Measurements from ENCODE around the gene TMEM235. TPM values are rescaled to one million over a fixed set of nuclear protein-coding genes. Genes with fewer than 3 reads are reported as not detected.

Gene TMEM235
- total RNA-seq, 1 experiment from 2014 or later, result not detected

- Histone ChIP-seq H3K4me3 (no peak overlapping the region), H3K27me3 (replicated peaks) (no peaks in the 10 kb centered on the region), H3K9me3 (replicated peaks) (no peaks in the 10 kb centered on the region), H3K27ac (no peak overlapping the region), H3K4me1 (replicated peaks) (no peaks in the 10 kb centered on the region), H3K36me3 (peaks cover 3% of the 10 kb centered on the region; the same call in 1 of the 2 replicates)
- DNase-seq (ENCODE audit: low read depth in 1 of 2, low spot score in 2 of 2), result no peak
These were observed 26.2 kb upstream of the TMEM235 start for GRCh38 chr17:78205124-78205775.

DNA sequence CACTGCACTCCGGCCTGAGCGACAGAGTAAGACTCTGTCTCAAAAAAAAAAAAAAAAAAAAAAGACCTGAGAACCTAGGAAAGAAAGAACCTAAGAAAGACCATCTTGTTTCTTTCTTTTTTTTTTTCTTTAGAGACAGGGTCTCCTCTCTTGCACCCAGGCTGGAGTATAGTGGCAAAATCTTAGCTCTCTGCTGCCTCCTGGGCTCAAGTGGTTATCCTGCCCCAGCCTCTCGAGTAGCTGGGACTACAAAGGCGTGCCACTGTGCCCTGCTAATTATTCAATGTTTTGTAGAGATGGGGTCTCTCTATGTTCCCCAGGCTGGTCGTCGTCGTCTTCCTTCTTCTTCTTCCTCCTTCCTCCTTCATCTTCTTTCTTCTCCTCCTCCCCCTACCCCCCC lies 25.1 kb upstream of the TMEM235 start:
- peaks cover 3% of the 10 kb centered on the region; the same call in 1 of the 2 replicates for H3K36me3 ChIP-seq
- DNase-seq (ENCODE audit: low read depth in 1 of 2, low spot score in 2 of 2), result no peak
- H3K4me3 ChIP-seq, result no peak overlapping the region
- H3K27ac ChIP-seq, result no peak overlapping the region
- no peaks in the 10 kb centered on the region for H3K9me3 ChIP-seq (replicated peaks)
- no peaks in the 10 kb centered on the region for H3K27me3 ChIP-seq (replicated peaks)
- H3K4me1 ChIP-seq (replicated peaks), result no peaks in the 10 kb centered on the region

DNA sequence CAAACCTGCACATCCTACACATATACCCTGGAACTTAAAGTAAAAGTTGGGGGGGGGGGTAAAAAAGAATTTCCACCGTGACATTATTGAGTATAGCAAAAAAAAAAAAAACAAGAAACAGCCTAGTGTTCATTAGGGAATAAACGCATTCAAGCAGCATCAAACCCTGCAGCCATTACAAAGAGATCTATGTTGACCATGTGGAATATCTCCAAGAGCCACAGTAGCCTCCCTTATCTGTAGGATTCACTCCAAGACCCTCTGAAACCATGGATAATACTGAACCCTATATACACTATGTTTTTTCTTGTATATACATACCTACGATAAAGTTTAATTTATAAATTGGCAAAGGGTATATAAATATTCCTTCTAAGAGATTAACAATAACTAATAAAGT lies 22.9 kb upstream of the TMEM235 start:
- no peak for DNase-seq (ENCODE audit: low read depth in 1 of 2, low spot score in 2 of 2)
- H3K4me3 ChIP-seq, result no peak overlapping the region
- H3K9me3 ChIP-seq (replicated peaks), result no peaks in the 10 kb centered on the region
- no peaks in the 10 kb centered on the region for H3K27me3 ChIP-seq (replicated peaks)
- peaks cover 3% of the 10 kb centered on the region; the same call in 1 of the 2 replicates for H3K36me3 ChIP-seq
- no peaks in the 10 kb centered on the region for H3K4me1 ChIP-seq (replicated peaks)
- H3K27ac ChIP-seq, result no peak overlapping the region

DNA sequence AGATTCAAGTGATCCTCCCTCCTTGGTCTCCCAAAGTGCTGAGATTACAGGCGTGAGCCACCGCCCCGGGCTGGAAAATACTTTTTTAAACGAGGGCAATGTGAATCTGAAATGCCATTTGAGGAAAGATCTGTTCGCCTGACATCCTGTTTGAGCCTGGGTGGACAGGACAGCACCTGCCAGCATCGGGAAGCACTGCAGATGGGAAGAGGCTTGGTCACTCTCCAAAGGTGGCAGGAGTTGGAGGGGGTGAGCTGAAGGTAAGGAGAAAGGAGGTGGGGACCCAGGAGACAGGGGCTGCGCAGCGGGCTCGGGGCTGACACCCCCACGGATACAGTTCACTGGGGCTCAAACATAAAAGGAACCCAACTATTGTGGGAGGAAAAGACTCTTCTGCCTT lies 21.3 kb upstream of the TMEM235 start:
- Histone ChIP-seq H3K36me3 (peaks cover 11% of the 10 kb centered on the region), H3K4me1 (replicated peaks) (peaks cover 4% of the 10 kb centered on the region), H3K9me3 (replicated peaks) (no peaks in the 10 kb centered on the region), H3K4me3 (no peak overlapping the region), H3K27me3 (replicated peaks) (no peaks in the 10 kb centered on the region), H3K27ac (no peak overlapping the region)
- DNase-seq (ENCODE audit: low read depth in 1 of 2, low spot score in 2 of 2), result no peak

DNA sequence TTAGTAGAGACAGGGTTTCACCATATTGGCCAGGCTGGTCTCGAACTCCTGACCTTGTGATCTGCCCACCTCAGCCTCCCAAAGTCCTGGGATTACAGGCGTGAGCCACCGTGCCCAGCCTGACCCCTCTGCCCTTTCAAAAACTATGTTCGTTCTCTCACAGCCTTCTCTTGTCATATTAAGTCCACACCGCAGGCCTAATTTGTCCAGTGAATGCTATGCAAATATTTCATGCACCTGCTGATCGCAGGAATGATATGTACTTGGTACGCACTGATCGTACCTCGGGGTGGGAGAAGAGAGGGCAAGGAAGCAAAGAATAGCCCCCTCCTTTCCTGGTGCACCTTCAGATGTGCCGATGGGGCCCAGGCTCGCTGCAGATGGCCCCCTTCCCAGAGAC lies 20.4 kb upstream of the TMEM235 start:
- Histone ChIP-seq H3K9me3 (replicated peaks) (no peaks in the 10 kb centered on the region), H3K36me3 (peaks cover 20% of the 10 kb centered on the region), H3K27ac (no peak overlapping the region), H3K4me1 (replicated peaks) (peaks cover 11% of the 10 kb centered on the region), H3K4me3 (no peak overlapping the region), H3K27me3 (replicated peaks) (no peaks in the 10 kb centered on the region)
- no peak for DNase-seq (ENCODE audit: low read depth in 1 of 2, low spot score in 2 of 2)

DNA sequence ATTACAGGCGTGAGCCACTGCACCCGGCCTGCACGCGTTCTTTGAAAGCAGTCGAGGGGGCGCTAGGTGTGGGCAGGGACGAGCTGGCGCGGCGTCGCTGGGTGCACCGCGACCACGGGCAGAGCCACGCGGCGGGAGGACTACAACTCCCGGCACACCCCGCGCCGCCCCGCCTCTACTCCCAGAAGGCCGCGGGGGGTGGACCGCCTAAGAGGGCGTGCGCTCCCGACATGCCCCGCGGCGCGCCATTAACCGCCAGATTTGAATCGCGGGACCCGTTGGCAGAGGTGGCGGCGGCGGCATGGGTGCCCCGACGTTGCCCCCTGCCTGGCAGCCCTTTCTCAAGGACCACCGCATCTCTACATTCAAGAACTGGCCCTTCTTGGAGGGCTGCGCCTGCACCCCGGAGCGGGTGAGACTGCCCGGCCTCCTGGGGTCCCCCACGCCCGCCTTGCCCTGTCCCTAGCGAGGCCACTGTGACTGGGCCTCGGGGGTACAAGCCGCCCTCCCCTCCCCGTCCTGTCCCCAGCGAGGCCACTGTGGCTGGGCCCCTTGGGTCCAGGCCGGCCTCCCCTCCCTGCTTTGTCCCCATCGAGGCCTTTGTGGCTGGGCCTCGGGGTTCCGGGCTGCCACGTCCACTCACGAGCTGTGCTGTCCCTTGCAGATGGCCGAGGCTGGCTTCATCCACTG lies 17.3 kb upstream of the TMEM235 start, which contains the start of gene BIRC5:
Gene BIRC5 (plus strand): TSS at position 238 of the 690 bp plus-strand sequence. CDS start 64 bp downstream, at position 302.
- peak; percentile 92 to 96 for DNase-seq (ENCODE audit: low read depth in 1 of 2, low spot score in 2 of 2)
- H3K4me1 ChIP-seq (replicated peaks), result peaks cover 14% of the 10 kb centered on the region
- H3K4me3 ChIP-seq, result peak within 1 kb of the TSS; percentile 79
- H3K36me3 ChIP-seq, result peaks cover 50% of the 10 kb centered on the region
- H3K27me3 ChIP-seq (replicated peaks), result no peaks in the 10 kb centered on the region
- peak within 1 kb of the TSS; percentile 97 for H3K27ac ChIP-seq
- H3K9me3 ChIP-seq (replicated peaks), result no peaks in the 10 kb centered on the region

- H3K36me3 ChIP-seq, result peaks cover 55% of the 10 kb centered on the region
- peak overlapping the region; percentile 79 for H3K4me3 ChIP-seq
- no peaks in the 10 kb centered on the region for H3K27me3 ChIP-seq (replicated peaks)
- H3K27ac ChIP-seq, result peak overlapping the region; percentile 97
- H3K4me1 ChIP-seq (replicated peaks), result peaks cover 14% of the 10 kb centered on the region
- no peaks in the 10 kb centered on the region for H3K9me3 ChIP-seq (replicated peaks)
- no peak for DNase-seq (ENCODE audit: low read depth in 1 of 2, low spot score in 2 of 2)
These were observed 16.7 kb upstream of the TMEM235 start for GRCh38 chr17:78214706-78215061.

DNA sequence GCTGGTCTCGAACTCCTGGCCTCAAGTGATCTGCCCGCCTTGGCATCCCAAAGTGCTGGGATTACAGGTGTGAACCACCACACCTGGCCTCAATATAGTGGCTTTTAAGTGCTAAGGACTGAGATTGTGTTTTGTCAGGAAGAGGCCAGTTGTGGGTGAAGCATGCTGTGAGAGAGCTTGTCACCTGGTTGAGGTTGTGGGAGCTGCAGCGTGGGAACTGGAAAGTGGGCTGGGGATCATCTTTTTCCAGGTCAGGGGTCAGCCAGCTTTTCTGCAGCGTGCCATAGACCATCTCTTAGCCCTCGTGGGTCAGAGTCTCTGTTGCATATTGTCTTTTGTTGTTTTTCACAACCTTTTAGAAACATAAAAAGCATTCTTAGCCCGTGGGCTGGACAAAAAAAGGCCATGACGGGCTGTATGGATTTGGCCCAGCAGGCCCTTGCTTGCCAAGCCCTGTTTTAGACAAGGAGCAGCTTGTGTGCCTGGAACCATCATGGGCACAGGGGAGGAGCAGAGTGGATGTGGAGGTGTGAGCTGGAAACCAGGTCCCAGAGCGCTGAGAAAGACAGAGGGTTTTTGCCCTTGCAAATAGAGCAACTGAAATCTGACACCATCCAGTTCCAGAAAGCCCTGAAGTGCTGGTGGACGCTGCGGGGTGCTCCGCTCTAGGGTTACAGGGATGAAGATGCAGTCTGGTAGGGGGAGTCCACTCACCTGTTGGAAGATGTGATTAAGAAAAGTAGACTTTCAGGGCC lies 11.9 kb upstream of the TMEM235 start:
- peaks cover 11% of the 10 kb centered on the region for H3K4me1 ChIP-seq (replicated peaks)
- H3K36me3 ChIP-seq, result peaks cover 97% of the 10 kb centered on the region
- no peak overlapping the region for H3K4me3 ChIP-seq
- H3K27ac ChIP-seq, result no peak overlapping the region
- no peaks in the 10 kb centered on the region for H3K9me3 ChIP-seq (replicated peaks)
- DNase-seq (ENCODE audit: low read depth in 1 of 2, low spot score in 2 of 2), result no peak
- H3K27me3 ChIP-seq (replicated peaks), result no peaks in the 10 kb centered on the region

GRCh38 chr17:78223061-78223460 lies 8.4 kb upstream of the TMEM235 start:
- Histone ChIP-seq H3K4me1 (replicated peaks) (no peaks in the 10 kb centered on the region), H3K9me3 (replicated peaks) (no peaks in the 10 kb centered on the region), H3K27ac (no peak overlapping the region), H3K4me3 (no peak overlapping the region), H3K27me3 (replicated peaks) (no peaks in the 10 kb centered on the region), H3K36me3 (peaks cover 75% of the 10 kb centered on the region)
- DNase-seq (ENCODE audit: low read depth in 1 of 2, low spot score in 2 of 2), result no peak

DNA sequence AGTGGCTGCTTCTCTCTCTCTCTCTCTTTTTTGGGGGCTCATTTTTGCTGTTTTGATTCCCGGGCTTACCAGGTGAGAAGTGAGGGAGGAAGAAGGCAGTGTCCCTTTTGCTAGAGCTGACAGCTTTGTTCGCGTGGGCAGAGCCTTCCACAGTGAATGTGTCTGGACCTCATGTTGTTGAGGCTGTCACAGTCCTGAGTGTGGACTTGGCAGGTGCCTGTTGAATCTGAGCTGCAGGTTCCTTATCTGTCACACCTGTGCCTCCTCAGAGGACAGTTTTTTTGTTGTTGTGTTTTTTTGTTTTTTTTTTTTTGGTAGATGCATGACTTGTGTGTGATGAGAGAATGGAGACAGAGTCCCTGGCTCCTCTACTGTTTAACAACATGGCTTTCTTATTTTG lies 7.7 kb upstream of the TMEM235 start:
- H3K4me3 ChIP-seq, result no peak overlapping the region
- H3K27me3 ChIP-seq (replicated peaks), result no peaks in the 10 kb centered on the region
- H3K9me3 ChIP-seq (replicated peaks), result no peaks in the 10 kb centered on the region
- no peaks in the 10 kb centered on the region for H3K4me1 ChIP-seq (replicated peaks)
- no peak overlapping the region for H3K27ac ChIP-seq
- peaks cover 68% of the 10 kb centered on the region for H3K36me3 ChIP-seq
- DNase-seq (ENCODE audit: low read depth in 1 of 2, low spot score in 2 of 2), result no peak

GRCh38 chr17:78224231-78225087 lies 7.0 kb upstream of the TMEM235 start:
- no peak for DNase-seq (ENCODE audit: low read depth in 1 of 2, low spot score in 2 of 2)
- Histone ChIP-seq H3K4me3 (no peak overlapping the region), H3K27me3 (replicated peaks) (no peaks in the 10 kb centered on the region), H3K4me1 (replicated peaks) (no peaks in the 10 kb centered on the region), H3K27ac (no peak overlapping the region), H3K36me3 (peaks cover 62% of the 10 kb centered on the region), H3K9me3 (replicated peaks) (no peaks in the 10 kb centered on the region)

DNA sequence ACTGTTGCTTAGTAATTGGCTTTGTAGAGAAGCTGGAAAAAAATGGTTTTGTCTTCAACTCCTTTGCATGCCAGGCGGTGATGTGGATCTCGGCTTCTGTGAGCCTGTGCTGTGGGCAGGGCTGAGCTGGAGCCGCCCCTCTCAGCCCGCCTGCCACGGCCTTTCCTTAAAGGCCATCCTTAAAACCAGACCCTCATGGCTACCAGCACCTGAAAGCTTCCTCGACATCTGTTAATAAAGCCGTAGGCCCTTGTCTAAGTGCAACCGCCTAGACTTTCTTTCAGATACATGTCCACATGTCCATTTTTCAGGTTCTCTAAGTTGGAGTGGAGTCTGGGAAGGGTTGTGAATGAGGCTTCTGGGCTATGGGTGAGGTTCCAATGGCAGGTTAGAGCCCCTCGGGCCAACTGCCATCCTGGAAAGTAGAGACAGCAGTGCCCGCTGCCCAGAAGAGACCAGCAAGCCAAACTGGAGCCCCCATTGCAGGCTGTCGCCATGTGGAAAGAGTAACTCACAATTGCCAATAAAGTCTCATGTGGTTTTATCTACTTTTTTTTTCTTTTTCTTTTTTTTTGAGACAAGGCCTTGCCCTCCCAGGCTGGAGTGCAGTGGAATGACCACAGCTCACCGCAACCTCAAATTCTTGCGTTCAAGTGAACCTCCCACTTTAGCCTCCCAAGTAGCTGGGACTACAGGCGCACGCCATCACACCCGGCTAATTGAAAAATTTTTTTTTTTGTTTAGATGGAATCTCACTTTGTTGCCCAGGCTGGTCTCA lies 6.2 kb upstream of the TMEM235 start:
- no peak overlapping the region for H3K27ac ChIP-seq
- H3K27me3 ChIP-seq (replicated peaks), result peaks cover 5% of the 10 kb centered on the region
- no peak overlapping the region for H3K4me3 ChIP-seq
- no peaks in the 10 kb centered on the region for H3K4me1 ChIP-seq (replicated peaks)
- H3K9me3 ChIP-seq (replicated peaks), result no peaks in the 10 kb centered on the region
- peaks cover 53% of the 10 kb centered on the region for H3K36me3 ChIP-seq
- no peak for DNase-seq (ENCODE audit: low read depth in 1 of 2, low spot score in 2 of 2)
